Epithelial cell of proximal tubule (primary cell): ENCODE measurements around the gene B3GAT1. TPM values are rescaled to one million over a fixed set of nuclear protein-coding genes. Genes with fewer than 3 reads are reported as not detected.

Experiments used
- DNase-seq: peaks from one replicate; pipeline ENCODE4 v3.0.0-alpha.2; 2011; ENCODE audit warnings: low read depth
- H3K4me3 ChIP-seq: 2 replicates; pipeline ENCODE4 v1.5.1; 2011; ENCODE audit warnings: low read depth, mild to moderate bottlenecking, low read length
- total RNA-seq: library from RNA; depleted of rRNA; stranded (reverse); fragments of >200 nt; gene quantifications from 2 replicates; pipeline ENCODE4 v1.2.3, GENCODE V29; 2015
- TF ChIP-seq, protein P1 (sequence below): conservative IDR thresholded peaks from 2 replicates; pipeline ENCODE4 v1.5.1; 2012; ENCODE audit warnings: low read depth, mild to moderate bottlenecking, low read length

Gene B3GAT1
- total RNA-seq, 1 donor from 2014 or later: not detected

GRCh38 chr11:134410766-134411165 lies 1.3 kb downstream of the B3GAT1 start:
- TF ChIP-seq, protein P1, sequence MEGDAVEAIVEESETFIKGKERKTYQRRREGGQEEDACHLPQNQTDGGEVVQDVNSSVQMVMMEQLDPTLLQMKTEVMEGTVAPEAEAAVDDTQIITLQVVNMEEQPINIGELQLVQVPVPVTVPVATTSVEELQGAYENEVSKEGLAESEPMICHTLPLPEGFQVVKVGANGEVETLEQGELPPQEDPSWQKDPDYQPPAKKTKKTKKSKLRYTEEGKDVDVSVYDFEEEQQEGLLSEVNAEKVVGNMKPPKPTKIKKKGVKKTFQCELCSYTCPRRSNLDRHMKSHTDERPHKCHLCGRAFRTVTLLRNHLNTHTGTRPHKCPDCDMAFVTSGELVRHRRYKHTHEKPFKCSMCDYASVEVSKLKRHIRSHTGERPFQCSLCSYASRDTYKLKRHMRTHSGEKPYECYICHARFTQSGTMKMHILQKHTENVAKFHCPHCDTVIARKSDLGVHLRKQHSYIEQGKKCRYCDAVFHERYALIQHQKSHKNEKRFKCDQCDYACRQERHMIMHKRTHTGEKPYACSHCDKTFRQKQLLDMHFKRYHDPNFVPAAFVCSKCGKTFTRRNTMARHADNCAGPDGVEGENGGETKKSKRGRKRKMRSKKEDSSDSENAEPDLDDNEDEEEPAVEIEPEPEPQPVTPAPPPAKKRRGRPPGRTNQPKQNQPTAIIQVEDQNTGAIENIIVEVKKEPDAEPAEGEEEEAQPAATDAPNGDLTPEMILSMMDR: no peak
- no peak for DNase-seq
- H3K4me3 ChIP-seq: no peak overlapping the region

GRCh38 chr11:134409552-134410429 lies 2.3 kb downstream of the B3GAT1 start:
- no peak overlapping the region for H3K4me3 ChIP-seq
- TF ChIP-seq, protein P1: no peak
- DNase-seq: no peak

- no peak for DNase-seq
- no peak overlapping the region for H3K4me3 ChIP-seq
- TF ChIP-seq, protein P1: no peak
Observed at GRCh38 chr11:134407923-134408322, 4.1 kb downstream of the B3GAT1 start.

GRCh38 chr11:134407321-134407828 lies 4.7 kb downstream of the B3GAT1 start:
- no peak for DNase-seq

DNA sequence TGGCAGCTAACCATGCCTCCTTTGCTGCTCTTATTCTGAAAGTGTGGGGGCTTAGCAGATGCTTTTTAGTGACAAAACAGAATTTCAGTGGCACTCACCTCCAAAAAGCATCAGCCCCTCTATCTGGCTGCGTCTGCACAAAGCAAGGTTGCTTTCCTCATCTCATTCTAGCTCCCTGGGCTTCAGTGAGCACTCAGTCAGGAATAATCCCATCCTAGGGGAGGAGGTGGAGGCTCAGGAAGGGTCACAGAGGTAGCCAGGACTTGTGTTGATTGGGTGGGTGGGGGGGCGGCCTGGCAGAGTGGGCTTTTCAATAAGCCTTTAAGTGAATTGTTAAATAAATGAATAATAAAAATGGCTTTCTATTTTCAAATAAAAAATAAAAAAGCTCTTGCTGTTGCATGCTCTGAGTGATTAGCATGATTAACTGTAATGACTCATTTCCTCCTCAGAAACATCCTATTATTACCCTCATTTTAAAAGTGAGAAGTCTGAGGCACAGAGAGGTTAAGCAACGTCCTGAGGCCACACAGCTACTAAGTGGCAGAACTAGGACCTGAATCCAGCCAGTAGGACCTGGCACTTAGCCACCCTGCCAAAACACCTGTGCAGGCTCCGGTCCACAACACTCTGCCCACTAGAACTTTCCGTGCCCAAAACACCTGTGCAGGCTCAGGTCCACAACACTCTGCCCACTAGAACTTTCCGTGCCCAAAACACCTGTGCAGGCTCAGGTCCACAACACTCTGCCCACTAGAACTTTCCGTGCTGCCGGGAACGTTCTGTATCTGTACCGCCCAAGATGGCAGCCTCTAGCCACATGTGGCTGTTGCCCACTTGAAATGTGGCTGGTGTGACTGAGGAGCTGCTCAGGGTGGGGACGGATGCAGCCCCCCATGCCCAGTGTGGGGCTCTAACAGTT lies 5.5 kb downstream of the B3GAT1 start:
- TF ChIP-seq, protein P1: no peak
- no peak for DNase-seq

More at GRCh38 chr11:134407321-134407828, 4.7 kb downstream of the B3GAT1 start:
- TF ChIP-seq, protein P1: no peak
- H3K4me3 ChIP-seq: no peak overlapping the region

GRCh38 chr11:134405841-134406240 lies 6.2 kb downstream of the B3GAT1 start:
- TF ChIP-seq, protein P1: no peak
- no peak for DNase-seq
- no peak overlapping the region for H3K4me3 ChIP-seq

More for the DNA sequence above, 5.5 kb downstream of the B3GAT1 start:
- no peak overlapping the region for H3K4me3 ChIP-seq
